DND-41 (cell line): ENCODE data around the gene CCDC73.
"Not testable (repeated sequence)": the region's sequence is repeated elsewhere in the genome, so short reads cannot be mapped to it uniquely, and the experiment has no call there.

Experiments used
- ATAC-seq: fragments of 200-7000 bp; cut with Tn5 transposase; 3 replicates; pipeline ENCODE4 v1.9.1; 2021; ENCODE audit warnings: low read depth; ENCODE audit not compliant: insufficient read depth
- DNase-seq: peaks from one replicate; pipeline ENCODE4 v3.0.0-alpha.2; 2020
- H2AFZ ChIP-seq: 2 replicates; pipeline ENCODE4 v1.6.0; 2012; ENCODE audit warnings: low read depth, low read length
- H3K27ac ChIP-seq: 2 replicates; pipeline ENCODE4 v1.5.1; 2012; ENCODE audit warnings: low read length, inconsistent platforms
- H3K27me3 ChIP-seq: fragments of 200-600 bp; sonication (generic); 2 replicates; pipeline ENCODE4 v1.6.0; 2012; ENCODE audit warnings: low read length, mild to moderate bottlenecking, inconsistent platforms; ENCODE audit not compliant: insufficient read depth, poor library complexity
- H3K36me3 ChIP-seq: 2 replicates; pipeline ENCODE4 v1.5.1; 2012; ENCODE audit warnings: low read length, inconsistent platforms; ENCODE audit not compliant: insufficient read depth
- H3K4me1 ChIP-seq: 2 replicates; pipeline ENCODE4 v1.5.1; 2012; ENCODE audit warnings: mild to moderate bottlenecking, low read length; ENCODE audit not compliant: insufficient read depth
- H3K4me2 ChIP-seq: 2 replicates; pipeline ENCODE4 v1.6.0; 2012; ENCODE audit warnings: mild to moderate bottlenecking, moderate library complexity, low read length, inconsistent platforms; ENCODE audit not compliant: insufficient read depth
- H3K4me3 ChIP-seq, 2 experiments: fragments of 200-600 bp in 1 of 2; shearing (Covaris generic) in 1 of 2; 2 replicates each; pipeline ENCODE4 v1.5.1; 2012 to 2016; ENCODE audit warnings: inconsistent platforms in 2 of 2, low read length in 2 of 2, mild to moderate bottlenecking in 2 of 2, low read depth in 1 of 2, moderate library complexity in 1 of 2
- H3K79me2 ChIP-seq: 2 replicates; pipeline ENCODE4 v1.6.0; 2012; ENCODE audit warnings: low read length, inconsistent platforms; ENCODE audit not compliant: insufficient read depth
- H3K9ac ChIP-seq: 2 replicates; pipeline ENCODE4 v1.6.0; 2012; ENCODE audit warnings: low read depth, mild to moderate bottlenecking, inconsistent platforms, low read length, moderate library complexity
- H3K9me3 ChIP-seq: 2 replicates; pipeline ENCODE4 v1.5.1; 2012; ENCODE audit warnings: low read length, moderate library complexity, mild to moderate bottlenecking, inconsistent platforms; ENCODE audit not compliant: insufficient read depth, severe bottlenecking
- H4K20me1 ChIP-seq: 2 replicates; pipeline ENCODE4 v1.6.0; 2012; ENCODE audit warnings: low read length; ENCODE audit not compliant: insufficient read depth
- EZH2 ChIP-seq: IDR thresholded peaks from 3 replicates; pipeline ENCODE4 v1.6.1; 2012; ENCODE audit warnings: borderline replicate concordance, low read depth, mild to moderate bottlenecking, moderate library complexity, low read length, inconsistent platforms; ENCODE audit not compliant: severe bottlenecking
- TF ChIP-seq, protein P1 (sequence below): IDR thresholded peaks from 2 replicates; pipeline ENCODE4 v1.5.1; 2012; ENCODE audit warnings: borderline replicate concordance, low read length, moderate library complexity, mild to moderate bottlenecking; ENCODE audit not compliant: poor library complexity, severe bottlenecking; ENCODE audit errors: extremely low read depth

CCDC73 gene

DNA sequence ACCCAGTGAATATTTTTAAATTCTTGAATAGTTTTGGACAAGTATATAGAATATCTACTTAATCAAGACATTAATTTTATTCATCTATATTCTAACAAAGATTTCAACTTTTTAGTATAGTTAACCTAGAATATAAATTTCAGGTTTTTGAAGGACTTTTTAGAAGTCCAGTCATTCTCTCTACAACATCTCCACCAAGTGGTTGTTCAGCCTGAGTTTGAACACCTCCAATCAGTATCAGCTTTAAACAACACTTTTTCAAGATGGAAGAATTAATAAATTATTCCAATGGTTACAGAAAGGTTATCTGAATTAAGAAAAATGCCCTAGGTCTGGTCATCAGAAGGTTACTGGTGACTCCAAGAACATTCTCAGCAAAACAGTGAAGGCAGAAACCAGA is 179.0 kb downstream of the CCDC73 start:
- H3K9me3 ChIP-seq: no peaks in the 10 kb centered on the region
- no peaks in the 10 kb centered on the region for H3K27me3 ChIP-seq
- DNase-seq (no peak), ATAC-seq (peak; percentile 66)
- H3K79me2 ChIP-seq: no peaks in the 10 kb centered on the region
- no peaks in the 10 kb centered on the region for H3K36me3 ChIP-seq
- no peaks in the 10 kb centered on the region for H4K20me1 ChIP-seq
- H3K27ac ChIP-seq: no peak overlapping the region
- H3K4me2 ChIP-seq: no peak overlapping the region
- H3K4me1 ChIP-seq: no peaks in the 10 kb centered on the region
- H3K4me3 ChIP-seq: no peak overlapping the region
- no peak overlapping the region for H3K9ac ChIP-seq
- H2AFZ ChIP-seq: no peak overlapping the region
- TF ChIP-seq EZH2: no peak
- TF ChIP-seq, protein P1, sequence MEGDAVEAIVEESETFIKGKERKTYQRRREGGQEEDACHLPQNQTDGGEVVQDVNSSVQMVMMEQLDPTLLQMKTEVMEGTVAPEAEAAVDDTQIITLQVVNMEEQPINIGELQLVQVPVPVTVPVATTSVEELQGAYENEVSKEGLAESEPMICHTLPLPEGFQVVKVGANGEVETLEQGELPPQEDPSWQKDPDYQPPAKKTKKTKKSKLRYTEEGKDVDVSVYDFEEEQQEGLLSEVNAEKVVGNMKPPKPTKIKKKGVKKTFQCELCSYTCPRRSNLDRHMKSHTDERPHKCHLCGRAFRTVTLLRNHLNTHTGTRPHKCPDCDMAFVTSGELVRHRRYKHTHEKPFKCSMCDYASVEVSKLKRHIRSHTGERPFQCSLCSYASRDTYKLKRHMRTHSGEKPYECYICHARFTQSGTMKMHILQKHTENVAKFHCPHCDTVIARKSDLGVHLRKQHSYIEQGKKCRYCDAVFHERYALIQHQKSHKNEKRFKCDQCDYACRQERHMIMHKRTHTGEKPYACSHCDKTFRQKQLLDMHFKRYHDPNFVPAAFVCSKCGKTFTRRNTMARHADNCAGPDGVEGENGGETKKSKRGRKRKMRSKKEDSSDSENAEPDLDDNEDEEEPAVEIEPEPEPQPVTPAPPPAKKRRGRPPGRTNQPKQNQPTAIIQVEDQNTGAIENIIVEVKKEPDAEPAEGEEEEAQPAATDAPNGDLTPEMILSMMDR: peak; percentile 66

DNA sequence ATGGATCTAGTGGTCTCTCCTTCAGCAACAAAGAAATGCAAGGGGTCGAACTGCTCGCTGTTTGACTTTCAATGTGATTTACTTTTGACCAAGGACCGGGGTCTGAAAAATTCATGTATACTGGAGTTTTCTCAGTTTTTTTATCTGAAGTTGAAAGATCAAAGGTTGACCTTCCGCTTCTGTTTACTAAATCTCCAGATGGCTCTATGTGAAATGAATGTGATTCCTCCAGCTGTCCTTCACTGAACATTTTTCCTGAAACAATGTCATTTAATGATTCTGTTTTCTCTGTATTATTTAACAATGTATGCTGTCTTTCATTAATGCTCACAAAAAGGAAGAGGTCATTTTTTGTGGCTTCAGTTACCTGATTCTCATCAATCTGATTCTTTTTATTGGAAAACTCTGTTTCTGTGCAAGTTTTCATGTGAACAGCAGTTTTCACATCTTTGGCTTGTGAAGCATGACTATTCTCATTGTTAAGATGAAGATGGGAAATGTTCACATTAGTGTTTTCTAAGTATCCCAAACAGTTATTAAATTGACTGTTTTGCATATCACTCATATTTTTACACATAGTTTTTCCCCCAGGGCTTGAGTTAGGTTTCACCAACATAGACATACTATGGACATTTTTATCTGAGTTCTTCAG is 180.8 kb downstream of the CCDC73 start:
- Histone ChIP-seq H4K20me1 (no peaks in the 10 kb centered on the region), H3K27ac (no peak overlapping the region), H3K79me2 (no peaks in the 10 kb centered on the region), H3K4me1 (no peaks in the 10 kb centered on the region), H3K36me3 (no peaks in the 10 kb centered on the region), H3K4me2 (no peak overlapping the region), H2AFZ (no peak overlapping the region), H3K9me3 (peaks cover 3% of the 10 kb centered on the region), H3K9ac (no peak overlapping the region), H3K27me3 (no peaks in the 10 kb centered on the region), H3K4me3 (no peak overlapping the region)
- TF ChIP-seq EZH2: no peak
- TF ChIP-seq, protein P1: no peak
- DNase-seq (no peak), ATAC-seq (no peak)

DNA sequence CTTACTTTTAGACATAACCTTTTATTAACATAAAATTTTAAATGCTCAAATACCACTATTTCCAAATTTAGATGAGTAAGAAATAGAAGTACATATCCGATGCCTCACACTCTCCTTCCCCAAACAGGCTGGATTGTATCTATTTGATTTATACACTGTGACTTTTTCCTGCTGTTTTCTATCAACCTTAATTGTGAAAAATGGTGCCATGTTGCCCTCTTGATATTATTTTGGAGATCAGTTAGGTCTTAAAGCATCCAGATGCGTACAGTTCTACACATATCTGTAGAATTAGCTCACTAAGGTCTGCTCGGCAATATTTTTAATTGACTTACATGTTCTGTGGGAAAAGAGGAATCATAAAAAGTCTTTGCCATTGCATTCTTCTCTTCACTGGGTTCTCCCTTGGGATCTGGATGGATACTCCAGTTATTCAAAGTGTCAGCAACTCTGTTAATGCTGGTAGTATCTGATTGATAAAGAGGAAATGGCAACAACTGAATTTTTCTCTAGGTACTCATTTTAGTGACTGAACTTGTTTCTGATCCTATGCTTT is 183.6 kb downstream of the CCDC73 start:
- TF ChIP-seq EZH2: no peak
- TF ChIP-seq, protein P1: no peak
- ATAC-seq (no peak), DNase-seq (no peak)

DNA sequence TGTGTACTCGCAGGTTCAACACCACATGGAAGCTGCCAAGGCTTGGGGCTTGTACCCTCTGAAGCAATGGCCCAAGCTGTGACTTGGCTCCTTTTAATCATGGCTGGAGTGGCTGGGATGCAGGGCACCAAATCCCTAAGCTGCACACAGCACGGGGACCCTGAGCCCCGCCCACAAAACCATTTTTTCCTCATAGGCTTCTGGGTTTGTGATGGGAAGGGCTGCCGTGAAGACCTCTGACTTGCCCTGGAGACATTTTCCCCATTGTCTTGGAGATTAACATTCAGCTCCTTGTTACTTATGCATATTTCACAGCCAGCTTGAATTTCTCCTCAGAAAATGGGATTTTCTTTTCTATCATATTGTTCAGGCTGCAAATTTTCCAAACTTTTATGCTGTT is 185.6 kb downstream of the CCDC73 start:
- H3K4me2 ChIP-seq, H4K20me1 ChIP-seq: not testable (repeated sequence)
- peaks cover 40% of the 10 kb centered on the region for H3K36me3 ChIP-seq

More for the DNA sequence above, 183.6 kb downstream of the CCDC73 start:
- Histone ChIP-seq H3K79me2 (no peaks in the 10 kb centered on the region), H3K4me2 (no peak overlapping the region), H2AFZ (no peak overlapping the region), H3K27me3 (no peaks in the 10 kb centered on the region), H3K4me3 (no peak overlapping the region), H3K36me3 (peaks cover 20% of the 10 kb centered on the region), H3K9ac (no peak overlapping the region), H3K9me3 (peaks cover 16% of the 10 kb centered on the region), H3K27ac (no peak overlapping the region), H4K20me1 (no peaks in the 10 kb centered on the region), H3K4me1 (no peaks in the 10 kb centered on the region)

More for the DNA sequence above, 185.6 kb downstream of the CCDC73 start:
- DNase-seq, H3K4me3 ChIP-seq, ATAC-seq, H2AFZ ChIP-seq, H3K27me3 ChIP-seq, H3K9ac ChIP-seq, H3K4me1 ChIP-seq, H3K27ac ChIP-seq, H3K79me2 ChIP-seq: not testable (repeated sequence)
- H3K9me3 ChIP-seq: peaks cover 16% of the 10 kb centered on the region
